HCT116 (cell line): ENCODE measurements around the gene GGACT. TPM values are rescaled to one million over a fixed set of nuclear protein-coding genes. Genes with fewer than 3 reads are reported as not detected.

ENCODE experiments used
- ATAC-seq: fragments of 200-7000 bp; cut with Tn5 transposase; 2 replicates; pipeline ENCODE4 v1.9.1; 2020; ENCODE audit warnings: mild to moderate bottlenecking, moderate library complexity
- BruUV-seq: library from RNA; stranded (reverse); fragments of 400-500 nt; replicated peaks from 2 replicates; lab custom pipeline; 2021; lab: Mats Ljungman, UMichigan
- CTCF ChIA-PET: fragments of 300-600 bp; sonication (Branson Sonifier 250); formaldehyde crosslinking; loops from one replicate; lab custom pipeline; 2021; ENCODE audit warnings: antibody characterized with exemption; lab: Charles Lee
- POLR2A ChIA-PET: fragments of 300-600, 350-600 bp; sonication (Branson Sonifier 250); formaldehyde crosslinking; loops from one replicate; lab custom pipeline; 2021; ENCODE audit warnings: antibody characterized with exemption; lab: Charles Lee
- RAD21 ChIA-PET, 2 experiments: fragments of 300-600 bp; sonication (Branson Sonifier 250); formaldehyde crosslinking; loops; one replicate each; lab custom pipeline; 2023; ENCODE audit warnings: low total read pairs in 2 of 2; ENCODE audit not compliant: uncharacterized antibody in 2 of 2, unreplicated experiment in 2 of 2, low non-redundant PET in 1 of 2; lab: Charles Lee
- DNase-seq: peaks from one replicate; pipeline ENCODE4 v3.0.0-alpha.2; 2010; ENCODE audit warnings: low read depth, low spot score
- H2AFZ ChIP-seq: fragments of 200-600 bp; shearing (Covaris generic), sonication (generic); 2 replicates; pipeline ENCODE4 v1.6.1; 2017; ENCODE audit warnings: low read depth, mixed run types, mixed read lengths, antibody characterized with exemption, low read length; ENCODE audit not compliant: poor library complexity, severe bottlenecking
- H3K27ac ChIP-seq: 2 replicates; pipeline ENCODE4 v1.5.1; 2012; ENCODE audit warnings: low read depth, low read length
- H3K27me3 ChIP-seq: fragments of 200-600 bp; sonication (generic); 2 replicates; pipeline ENCODE4 v1.6.1; 2016; ENCODE audit warnings: mixed run types, low read length, mixed read lengths; ENCODE audit not compliant: insufficient read depth
- H3K36me3 ChIP-seq, 2 experiments: fragments of 200-500 bp in 1 of 2; fragments of 200-600 bp in 1 of 2; sonication (Bioruptor generic) in 1 of 2; sonication (generic) in 1 of 2; 2 replicates each; pipeline versions ENCODE4 v1.5.1 to v1.6.1; 2014 to 2016; ENCODE audit warnings: low read length in 2 of 2, inconsistent platforms in 1 of 2, mixed read lengths in 1 of 2, mixed run types in 1 of 2; ENCODE audit not compliant: insufficient read depth in 2 of 2, control insufficient read depth in 1 of 2
- H3K4me1 ChIP-seq, 2 experiments: fragments of 200-600 bp in 1 of 2; sonication (generic) in 1 of 2; 2 replicates each; pipeline versions ENCODE4 v1.5.1 to v1.6.1; 2012 to 2017; ENCODE audit warnings: low read length in 2 of 2, inconsistent platforms in 1 of 2, mild to moderate bottlenecking in 1 of 2, mixed read lengths in 1 of 2, mixed run types in 1 of 2, moderate library complexity in 1 of 2; ENCODE audit not compliant: insufficient read depth in 2 of 2, control insufficient read depth in 1 of 2
- H3K4me2 ChIP-seq: fragments of 200-600 bp; sonication (generic); 2 replicates; pipeline ENCODE4 v1.6.1; 2017; ENCODE audit warnings: mixed run types, low read length, mixed read lengths
- H3K4me3 ChIP-seq, 2 experiments: fragments of 200-600 bp in 1 of 2; sonication (generic) in 1 of 2; replicated peaks in 1 of 2; 2 replicates each; pipeline ENCODE4 v1.5.1; 2011 to 2016; ENCODE audit warnings: low read length in 2 of 2, control low read depth in 1 of 2, low read depth in 1 of 2, mild to moderate bottlenecking in 1 of 2, mixed read lengths in 1 of 2, mixed run types in 1 of 2
- H3K79me2 ChIP-seq: fragments of 200-600 bp; sonication (generic); 2 replicates; pipeline ENCODE4 v1.6.1; 2017; ENCODE audit warnings: mild to moderate bottlenecking, mixed run types, low read length, moderate library complexity, mixed read lengths; ENCODE audit not compliant: insufficient read depth
- H3K9ac ChIP-seq: fragments of 200-600 bp; sonication (generic); 2 replicates; pipeline ENCODE4 v1.6.1; 2016; ENCODE audit warnings: low read length, mixed read lengths
- H3K9me2 ChIP-seq: fragments of 200-600 bp; sonication (generic), shearing (Covaris generic); 2 replicates; pipeline ENCODE4 v1.6.1; 2017; ENCODE audit warnings: mixed run types, mild to moderate bottlenecking, moderate library complexity; ENCODE audit not compliant: insufficient read depth
- H3K9me3 ChIP-seq, 2 experiments: fragments of 200-500 bp in 1 of 2; fragments of 200-600 bp in 1 of 2; sonication (Bioruptor generic) in 1 of 2; sonication (generic) in 1 of 2; 2 replicates each; pipeline ENCODE4 v1.6.1; 2014 to 2017; ENCODE audit warnings: low read length in 2 of 2, mixed read lengths in 2 of 2, inconsistent platforms in 1 of 2, low read depth in 1 of 2, mild to moderate bottlenecking in 1 of 2, mixed run types in 1 of 2, moderate library complexity in 1 of 2; ENCODE audit not compliant: control insufficient read depth in 1 of 2, insufficient read depth in 1 of 2
- H4K20me1 ChIP-seq: fragments of 200-600 bp; sonication (generic), shearing (Covaris generic); 2 replicates; pipeline ENCODE4 v1.6.1; 2017; ENCODE audit warnings: mixed run types, mild to moderate bottlenecking, moderate library complexity; ENCODE audit not compliant: insufficient read depth
- CBX3 ChIP-seq: IDR thresholded peaks from 2 replicates; pipeline ENCODE4 v1.6.1; 2012; ENCODE audit warnings: low read depth
- EGR1 ChIP-seq: IDR thresholded peaks from 2 replicates; pipeline ENCODE4 v1.6.1; 2012; ENCODE audit warnings: low read depth
- EZH2 ChIP-seq: fragments of 200-600 bp; sonication (generic); IDR thresholded peaks from 2 replicates; pipeline ENCODE4 v1.6.1; 2017; ENCODE audit warnings: antibody characterized with exemption, mixed run types
- FOSL1 ChIP-seq: IDR thresholded peaks from 2 replicates; pipeline ENCODE4 v1.6.1; 2012; ENCODE audit warnings: low read depth
- JUND ChIP-seq: IDR thresholded peaks from 2 replicates; pipeline ENCODE4 v1.6.1; 2012
- POLR2A ChIP-seq: IDR thresholded peaks from 2 replicates; pipeline ENCODE4 v1.7.0; 2011; ENCODE audit warnings: borderline replicate concordance; ENCODE audit not compliant: insufficient read depth, insufficient read length; ENCODE audit errors: extremely low read depth
- POLR2AphosphoS5 ChIP-seq: IDR thresholded peaks from 2 replicates; pipeline ENCODE4 v1.6.1; 2011; ENCODE audit warnings: mild to moderate bottlenecking, low read depth, low read length, moderate library complexity
- RAD21 ChIP-seq: IDR thresholded peaks from 2 replicates; pipeline ENCODE4 v1.6.1; 2012; ENCODE audit warnings: low read depth, mild to moderate bottlenecking
- SRF ChIP-seq: IDR thresholded peaks from 2 replicates; pipeline ENCODE4 v1.6.1; 2012; ENCODE audit warnings: low read depth
- intact Hi-C: fragments of 100-400 bp; cut with micrococcal nuclease; formaldehyde crosslinking; loops from 2 replicates; pipeline ENCODE4 v1.10.0; 2022
- total RNA-seq: library from RNA; stranded (reverse); gene quantifications from one replicate; pipeline ENCODE4 v1.2.1, GENCODE V29; 2021; ENCODE audit not compliant: unreplicated experiment
- TF ChIP-seq, protein P1 (sequence below): IDR thresholded peaks from 2 replicates; pipeline ENCODE4 v1.6.1; 2012; ENCODE audit warnings: low read depth
- TF ChIP-seq, protein P2 (sequence below): IDR thresholded peaks from 2 replicates; pipeline ENCODE4 v1.6.1; 2012
- TF ChIP-seq, protein P3 (sequence below), 3 experiments: fragments of 200-600 bp in 1 of 3; sonication (generic) in 1 of 3; IDR thresholded peaks in 2 of 3; conservative IDR thresholded peaks in 1 of 3; 2 replicates each; pipeline ENCODE4 v1.5.1; 2012 to 2017; ENCODE audit warnings: low read depth in 2 of 3, low read length in 2 of 3, antibody characterized with exemption in 1 of 3, borderline replicate concordance in 1 of 3, control low read depth in 1 of 3, mild to moderate bottlenecking in 1 of 3, mixed read lengths in 1 of 3, mixed run types in 1 of 3, moderate library complexity in 1 of 3; ENCODE audit not compliant: insufficient read depth in 1 of 3

The GGACT gene
- total RNA-seq, 1 experiment from 2014 or later = 5.0 TPM

DNA sequence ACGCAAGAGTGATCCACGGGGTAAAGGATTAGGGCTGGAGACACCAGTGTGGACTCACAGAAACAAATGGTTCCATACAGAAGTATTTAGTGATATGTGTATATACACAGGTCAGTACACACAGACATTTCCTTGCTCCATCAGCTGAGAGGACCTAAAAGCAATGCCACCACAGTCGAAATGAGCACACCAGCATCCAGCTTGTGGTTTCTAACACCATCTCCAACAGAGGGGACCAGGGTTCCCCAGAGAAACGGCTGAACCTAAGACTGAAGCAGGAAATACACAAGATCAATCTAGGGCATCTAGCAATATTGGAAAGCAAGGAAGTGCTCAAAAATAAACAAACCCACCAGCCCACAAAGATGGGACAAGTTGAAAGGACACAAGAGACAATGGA is 7.6 kb downstream of the GGACT start:
- ATAC-seq = no peak
- Histone ChIP-seq H3K9me3 (no peaks in the 10 kb centered on the region), H3K4me1 (no peaks in the 10 kb centered on the region), H3K9ac (no peak overlapping the region), H3K36me3 (no peaks in the 10 kb centered on the region), H3K27ac (no peak overlapping the region), H3K9me2 (no peaks in the 10 kb centered on the region), H3K27me3 (no peaks in the 10 kb centered on the region), H3K4me3 (no peak overlapping the region), H3K79me2 (no peaks in the 10 kb centered on the region), H2AFZ (no peak overlapping the region), H4K20me1 (no peaks in the 10 kb centered on the region)
- intact Hi-C loops = no loop called here
- DNase-seq = no peak
- BruUV-seq = no TSS peak
- RAD21 ChIA-PET = no interaction called here
- TF ChIP-seq CBX3 (no peak), POLR2AphosphoS5 (no peak), RAD21 (no peak), JUND (no peak)
- TF ChIP-seq, protein P1, sequence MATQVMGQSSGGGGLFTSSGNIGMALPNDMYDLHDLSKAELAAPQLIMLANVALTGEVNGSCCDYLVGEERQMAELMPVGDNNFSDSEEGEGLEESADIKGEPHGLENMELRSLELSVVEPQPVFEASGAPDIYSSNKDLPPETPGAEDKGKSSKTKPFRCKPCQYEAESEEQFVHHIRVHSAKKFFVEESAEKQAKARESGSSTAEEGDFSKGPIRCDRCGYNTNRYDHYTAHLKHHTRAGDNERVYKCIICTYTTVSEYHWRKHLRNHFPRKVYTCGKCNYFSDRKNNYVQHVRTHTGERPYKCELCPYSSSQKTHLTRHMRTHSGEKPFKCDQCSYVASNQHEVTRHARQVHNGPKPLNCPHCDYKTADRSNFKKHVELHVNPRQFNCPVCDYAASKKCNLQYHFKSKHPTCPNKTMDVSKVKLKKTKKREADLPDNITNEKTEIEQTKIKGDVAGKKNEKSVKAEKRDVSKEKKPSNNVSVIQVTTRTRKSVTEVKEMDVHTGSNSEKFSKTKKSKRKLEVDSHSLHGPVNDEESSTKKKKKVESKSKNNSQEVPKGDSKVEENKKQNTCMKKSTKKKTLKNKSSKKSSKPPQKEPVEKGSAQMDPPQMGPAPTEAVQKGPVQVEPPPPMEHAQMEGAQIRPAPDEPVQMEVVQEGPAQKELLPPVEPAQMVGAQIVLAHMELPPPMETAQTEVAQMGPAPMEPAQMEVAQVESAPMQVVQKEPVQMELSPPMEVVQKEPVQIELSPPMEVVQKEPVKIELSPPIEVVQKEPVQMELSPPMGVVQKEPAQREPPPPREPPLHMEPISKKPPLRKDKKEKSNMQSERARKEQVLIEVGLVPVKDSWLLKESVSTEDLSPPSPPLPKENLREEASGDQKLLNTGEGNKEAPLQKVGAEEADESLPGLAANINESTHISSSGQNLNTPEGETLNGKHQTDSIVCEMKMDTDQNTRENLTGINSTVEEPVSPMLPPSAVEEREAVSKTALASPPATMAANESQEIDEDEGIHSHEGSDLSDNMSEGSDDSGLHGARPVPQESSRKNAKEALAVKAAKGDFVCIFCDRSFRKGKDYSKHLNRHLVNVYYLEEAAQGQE = no peak
- TF ChIP-seq, all 23 proteins: peak for 0
- ChIA-PET CTCF (no interaction called here), POLR2A (no interaction called here)
- H3K4me2 ChIP-seq = no peak overlapping the region

GRCh38 chr13:100580045-100580444 is 8.5 kb downstream of the GGACT start:
- Histone ChIP-seq H2AFZ (no peak overlapping the region), H3K79me2 (no peaks in the 10 kb centered on the region), H3K9me2 (no peaks in the 10 kb centered on the region), H3K36me3 (no peaks in the 10 kb centered on the region), H3K4me3 (no peak overlapping the region), H3K4me2 (no peak overlapping the region), H4K20me1 (no peaks in the 10 kb centered on the region), H3K27ac (no peak overlapping the region), H3K9ac (no peak overlapping the region), H3K4me1 (no peaks in the 10 kb centered on the region), H3K9me3 (no peaks in the 10 kb centered on the region), H3K27me3 (no peaks in the 10 kb centered on the region)
- no TSS peak for BruUV-seq
- CTCF ChIA-PET = no interaction called here
- ATAC-seq (no peak), DNase-seq (no peak)
- RAD21 ChIA-PET = no interaction called here
- intact Hi-C loops = no loop called here
- POLR2A ChIA-PET = no interaction called here
- no peak for TF ChIP-seq SRF
- no peak for TF ChIP-seq FOSL1
- no peak for TF ChIP-seq EGR1
- no peak for TF ChIP-seq EZH2
- TF ChIP-seq, protein P2, sequence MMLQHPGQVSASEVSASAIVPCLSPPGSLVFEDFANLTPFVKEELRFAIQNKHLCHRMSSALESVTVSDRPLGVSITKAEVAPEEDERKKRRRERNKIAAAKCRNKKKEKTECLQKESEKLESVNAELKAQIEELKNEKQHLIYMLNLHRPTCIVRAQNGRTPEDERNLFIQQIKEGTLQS = no peak
- no peak for TF ChIP-seq CBX3
- TF ChIP-seq POLR2A = no peak
- TF ChIP-seq, protein P3, sequence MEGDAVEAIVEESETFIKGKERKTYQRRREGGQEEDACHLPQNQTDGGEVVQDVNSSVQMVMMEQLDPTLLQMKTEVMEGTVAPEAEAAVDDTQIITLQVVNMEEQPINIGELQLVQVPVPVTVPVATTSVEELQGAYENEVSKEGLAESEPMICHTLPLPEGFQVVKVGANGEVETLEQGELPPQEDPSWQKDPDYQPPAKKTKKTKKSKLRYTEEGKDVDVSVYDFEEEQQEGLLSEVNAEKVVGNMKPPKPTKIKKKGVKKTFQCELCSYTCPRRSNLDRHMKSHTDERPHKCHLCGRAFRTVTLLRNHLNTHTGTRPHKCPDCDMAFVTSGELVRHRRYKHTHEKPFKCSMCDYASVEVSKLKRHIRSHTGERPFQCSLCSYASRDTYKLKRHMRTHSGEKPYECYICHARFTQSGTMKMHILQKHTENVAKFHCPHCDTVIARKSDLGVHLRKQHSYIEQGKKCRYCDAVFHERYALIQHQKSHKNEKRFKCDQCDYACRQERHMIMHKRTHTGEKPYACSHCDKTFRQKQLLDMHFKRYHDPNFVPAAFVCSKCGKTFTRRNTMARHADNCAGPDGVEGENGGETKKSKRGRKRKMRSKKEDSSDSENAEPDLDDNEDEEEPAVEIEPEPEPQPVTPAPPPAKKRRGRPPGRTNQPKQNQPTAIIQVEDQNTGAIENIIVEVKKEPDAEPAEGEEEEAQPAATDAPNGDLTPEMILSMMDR (IDR thresholded peaks at IDR 0.05 in 2 of 3, conservative IDR thresholded peaks at IDR 0.05 in 1 of 3; ENCODE audit: borderline replicate concordance in 1 of 3, insufficient read depth in 1 of 3, low read depth in 2 of 3, low read length in 2 of 3) = no peak
- TF ChIP-seq, protein P1 = no peak
